Measurements from ENCODE around the gene SLC22A31.
"Not testable (repeated sequence)": the region's sequence is repeated elsewhere in the genome, so short reads cannot be mapped to it uniquely, and the experiment has no call there.

SLC22A31 gene

DNA sequence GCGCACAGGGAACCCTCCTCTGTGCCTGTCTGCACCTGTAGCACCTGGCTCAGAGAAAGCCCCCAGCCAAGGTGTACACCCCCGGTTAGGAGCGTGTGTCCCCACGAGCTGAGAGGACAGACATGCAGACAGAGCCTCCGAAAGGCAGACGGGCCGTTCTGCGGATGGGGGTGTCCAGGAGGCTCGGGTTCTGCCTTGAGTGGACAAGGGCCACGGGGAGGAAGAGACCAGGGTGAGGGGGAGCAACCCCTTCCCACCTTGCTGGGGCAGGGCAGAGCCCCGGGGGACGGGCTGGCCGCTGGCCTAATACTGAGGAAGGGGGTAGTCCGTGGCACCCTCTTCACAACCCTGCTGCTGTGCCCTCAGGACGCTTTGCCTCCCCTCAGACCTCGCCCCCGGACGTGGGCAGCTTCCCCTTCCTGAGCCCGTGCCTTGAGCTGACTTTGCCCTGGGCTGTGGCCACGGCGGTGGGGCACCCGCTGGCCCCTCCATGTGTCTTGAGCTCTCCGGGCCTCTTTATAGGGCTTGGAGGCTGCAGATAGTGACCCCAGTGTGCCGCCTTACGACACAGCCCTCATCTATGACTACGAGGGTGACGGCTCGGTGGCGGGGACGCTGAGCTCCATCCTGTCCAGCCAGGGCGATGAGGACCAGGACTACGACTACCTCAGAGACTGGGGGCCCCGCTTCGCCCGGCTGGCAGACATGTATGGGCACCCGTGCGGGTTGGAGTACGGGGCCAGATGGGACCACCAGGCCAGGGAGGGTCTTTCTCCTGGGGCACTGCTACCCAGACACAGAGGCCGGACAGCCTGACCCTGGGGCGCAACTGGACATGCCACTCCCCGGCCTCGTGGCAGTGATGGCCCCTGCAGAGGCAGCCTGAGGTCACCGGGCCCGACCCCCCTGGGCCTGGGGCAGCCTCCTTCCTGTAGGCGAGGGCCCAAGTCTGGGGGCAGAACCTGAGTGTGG, 5.7 kb downstream of the SLC22A31 start:
- H3K4me3 ChIP-seq (ENCODE audit: low read length in 2 of 2) = no peak overlapping the region
- H3K27me3 ChIP-seq (ENCODE audit: control insufficient read depth in 2 of 2, insufficient read depth in 2 of 2, low read length in 2 of 2) = peaks cover 9 to 16% of the 10 kb centered on the region in 2 donors
- H3K4me1 ChIP-seq (ENCODE audit: control insufficient read depth in 2 of 2, insufficient read depth in 2 of 2, low read length in 2 of 2) = no peaks in the 10 kb centered on the region
- no peaks in the 10 kb centered on the region for H3K9me3 ChIP-seq (ENCODE audit: control insufficient read depth in 2 of 2, low read length in 2 of 2)
- no peak overlapping the region for H3K27ac ChIP-seq (ENCODE audit: low read depth in 2 of 2, low read length in 2 of 2)
- no peaks in the 10 kb centered on the region for H3K36me3 ChIP-seq (ENCODE audit: control insufficient read depth in 2 of 2, insufficient read depth in 2 of 2, low read length in 2 of 2)
- H3K9ac ChIP-seq (ENCODE audit: low read depth in 1 of 2, low read length in 2 of 2) = no peak overlapping the region

GRCh38 chr16:89193576-89194293, 6.6 kb downstream of the SLC22A31 start:
- Histone ChIP-seq H3K36me3 (ENCODE audit: control insufficient read depth in 2 of 2, insufficient read depth in 2 of 2, low read length in 2 of 2) (no peaks in the 10 kb centered on the region), H3K4me1 (ENCODE audit: control insufficient read depth in 2 of 2, insufficient read depth in 2 of 2, low read length in 2 of 2) (no peaks in the 10 kb centered on the region), H3K27me3 (ENCODE audit: control insufficient read depth in 2 of 2, insufficient read depth in 2 of 2, low read length in 2 of 2) (peaks cover 5 to 7% of the 10 kb centered on the region in 2 donors), H3K9ac (ENCODE audit: low read depth in 1 of 2, low read length in 2 of 2) (no peak overlapping the region), H3K4me3 (ENCODE audit: low read length in 2 of 2) (no peak overlapping the region), H3K27ac (ENCODE audit: low read depth in 2 of 2, low read length in 2 of 2) (no peak overlapping the region), H3K9me3 (ENCODE audit: control insufficient read depth in 2 of 2, low read length in 2 of 2) (no peaks in the 10 kb centered on the region)

GRCh38 chr16:89192956-89193575, 7.3 kb downstream of the SLC22A31 start:
- H3K9ac ChIP-seq (ENCODE audit: low read depth in 1 of 2, low read length in 2 of 2) = no peak overlapping the region
- H3K36me3 ChIP-seq (ENCODE audit: control insufficient read depth in 2 of 2, insufficient read depth in 2 of 2, low read length in 2 of 2) = no peaks in the 10 kb centered on the region
- H3K4me1 ChIP-seq (ENCODE audit: control insufficient read depth in 2 of 2, insufficient read depth in 2 of 2, low read length in 2 of 2) = no peaks in the 10 kb centered on the region
- H3K27ac ChIP-seq (ENCODE audit: low read depth in 2 of 2, low read length in 2 of 2) = no peak overlapping the region
- no peak overlapping the region for H3K4me3 ChIP-seq (ENCODE audit: low read length in 2 of 2)
- no peaks in the 10 kb centered on the region for H3K9me3 ChIP-seq (ENCODE audit: control insufficient read depth in 2 of 2, low read length in 2 of 2)
- H3K27me3 ChIP-seq (ENCODE audit: control insufficient read depth in 2 of 2, insufficient read depth in 2 of 2, low read length in 2 of 2) = peaks cover 5 to 7% of the 10 kb centered on the region in 2 donors

DNA sequence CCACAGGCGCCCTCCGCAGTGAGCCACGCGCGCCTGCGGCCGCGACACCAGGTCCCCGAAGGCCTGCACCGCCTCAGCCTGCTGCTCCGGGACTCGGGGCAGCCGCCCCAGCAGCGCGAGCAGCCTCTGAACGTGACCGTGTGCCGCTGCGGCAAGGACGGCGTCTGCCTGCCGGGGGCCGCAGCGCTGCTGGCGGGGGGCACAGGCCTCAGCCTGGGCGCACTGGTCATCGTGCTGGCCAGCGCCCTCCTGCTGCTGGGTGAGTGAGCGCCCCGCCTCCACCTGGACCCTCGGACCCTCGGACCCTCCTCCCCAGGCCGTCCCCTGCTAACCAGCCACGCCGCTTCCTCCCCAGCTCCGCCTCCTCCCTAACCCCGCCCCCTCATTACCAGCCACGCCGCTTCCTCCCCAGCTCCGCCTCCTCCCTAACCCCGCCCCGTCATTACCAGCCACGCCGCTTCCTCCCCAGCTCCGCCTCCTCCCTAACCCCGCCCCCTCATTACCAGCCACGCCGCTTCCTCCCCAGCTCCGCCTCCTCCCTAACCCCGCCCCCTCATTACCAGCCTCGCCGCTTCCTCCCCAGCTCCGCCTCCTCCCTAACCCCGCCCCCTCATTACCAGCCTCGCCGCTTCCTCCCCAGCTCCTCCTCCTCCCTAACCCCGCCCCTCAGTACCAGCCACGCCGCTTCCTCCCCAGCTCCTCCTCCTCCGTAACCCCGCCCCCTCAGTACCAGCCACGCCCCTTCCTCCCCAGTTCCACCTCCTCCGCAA, 8.0 kb downstream of the SLC22A31 start:
- H3K4me1 ChIP-seq (ENCODE audit: control insufficient read depth in 2 of 2, insufficient read depth in 2 of 2, low read length in 2 of 2); H3K9me3 ChIP-seq (ENCODE audit: control insufficient read depth in 2 of 2, low read length in 2 of 2); H3K27ac ChIP-seq (ENCODE audit: low read depth in 2 of 2, low read length in 2 of 2); H3K27me3 ChIP-seq (ENCODE audit: control insufficient read depth in 2 of 2, insufficient read depth in 2 of 2, low read length in 2 of 2); H3K9ac ChIP-seq (ENCODE audit: low read depth in 1 of 2, low read length in 2 of 2); H3K36me3 ChIP-seq (ENCODE audit: control insufficient read depth in 2 of 2, insufficient read depth in 2 of 2, low read length in 2 of 2): not testable (repeated sequence)
- H3K4me3 ChIP-seq (ENCODE audit: low read length in 2 of 2) = peak overlapping the region; percentile 48 to 54

- Histone ChIP-seq H3K36me3 (ENCODE audit: control insufficient read depth in 2 of 2, insufficient read depth in 2 of 2, low read length in 2 of 2) (no peaks in the 10 kb centered on the region), H3K4me3 (ENCODE audit: low read length in 2 of 2) (peak overlapping the region; percentile 48 to 54), H3K27ac (ENCODE audit: low read depth in 2 of 2, low read length in 2 of 2) (no peak overlapping the region), H3K9ac (ENCODE audit: low read depth in 1 of 2, low read length in 2 of 2) (no peak overlapping the region), H3K4me1 (ENCODE audit: control insufficient read depth in 2 of 2, insufficient read depth in 2 of 2, low read length in 2 of 2) (no peaks in the 10 kb centered on the region), H3K9me3 (ENCODE audit: control insufficient read depth in 2 of 2, low read length in 2 of 2) (no peaks in the 10 kb centered on the region), H3K27me3 (ENCODE audit: control insufficient read depth in 2 of 2, insufficient read depth in 2 of 2, low read length in 2 of 2) (peaks cover 3 to 7% of the 10 kb centered on the region in 2 donors)
Measured at GRCh38 chr16:89191901-89192185, 8.5 kb downstream of the SLC22A31 start.

DNA sequence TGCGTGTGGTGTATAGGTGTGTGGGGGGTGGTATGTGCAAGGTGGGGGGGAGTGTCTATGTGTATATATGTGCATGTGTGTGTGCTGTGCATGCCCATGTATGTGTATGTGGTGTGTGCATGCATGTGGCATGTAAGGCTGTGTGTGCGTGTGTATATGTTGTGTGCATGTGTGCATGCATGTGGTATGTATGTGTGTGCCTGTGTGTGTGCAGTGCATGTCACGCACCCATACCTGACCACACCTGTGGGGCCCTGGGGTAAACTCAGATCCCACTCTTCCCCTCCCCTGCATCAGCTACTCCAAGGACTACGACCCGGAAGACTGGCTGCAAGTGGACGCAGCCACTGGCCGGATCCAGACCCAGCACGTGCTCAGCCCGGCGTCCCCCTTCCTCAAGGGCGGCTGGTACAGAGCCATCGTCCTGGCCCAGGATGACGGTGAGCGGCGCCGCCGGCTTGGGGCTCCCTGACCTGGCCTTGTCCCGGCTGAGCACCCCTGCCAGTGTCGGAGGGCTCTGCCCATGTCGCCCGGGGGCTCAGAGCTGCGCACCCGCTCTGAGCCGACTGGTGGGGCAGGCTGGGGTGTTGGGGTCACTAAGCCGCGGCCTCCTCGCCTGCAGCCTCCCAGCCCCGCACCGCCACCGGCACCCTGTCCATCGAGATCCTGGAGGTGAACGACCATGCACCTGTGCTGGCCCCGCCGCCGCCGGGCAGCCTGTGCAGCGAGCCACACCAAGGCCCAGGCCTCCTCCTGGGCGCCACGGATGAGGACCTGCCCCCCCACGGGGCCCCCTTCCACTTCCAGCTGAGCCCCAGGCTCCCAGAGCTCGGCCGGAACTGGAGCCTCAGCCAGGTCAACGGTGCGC, 9.1 kb downstream of the SLC22A31 start:
- Histone ChIP-seq H3K4me1 (ENCODE audit: control insufficient read depth in 2 of 2, insufficient read depth in 2 of 2, low read length in 2 of 2) (no peaks in the 10 kb centered on the region), H3K9me3 (ENCODE audit: control insufficient read depth in 2 of 2, low read length in 2 of 2) (no peaks in the 10 kb centered on the region), H3K4me3 (ENCODE audit: low read length in 2 of 2) (no peak overlapping the region), H3K9ac (ENCODE audit: low read depth in 1 of 2, low read length in 2 of 2) (no peak overlapping the region), H3K36me3 (ENCODE audit: control insufficient read depth in 2 of 2, insufficient read depth in 2 of 2, low read length in 2 of 2) (no peaks in the 10 kb centered on the region), H3K27ac (ENCODE audit: low read depth in 2 of 2, low read length in 2 of 2) (no peak overlapping the region), H3K27me3 (ENCODE audit: control insufficient read depth in 2 of 2, insufficient read depth in 2 of 2, low read length in 2 of 2) (peaks cover 3 to 7% of the 10 kb centered on the region in 2 donors)

DNA sequence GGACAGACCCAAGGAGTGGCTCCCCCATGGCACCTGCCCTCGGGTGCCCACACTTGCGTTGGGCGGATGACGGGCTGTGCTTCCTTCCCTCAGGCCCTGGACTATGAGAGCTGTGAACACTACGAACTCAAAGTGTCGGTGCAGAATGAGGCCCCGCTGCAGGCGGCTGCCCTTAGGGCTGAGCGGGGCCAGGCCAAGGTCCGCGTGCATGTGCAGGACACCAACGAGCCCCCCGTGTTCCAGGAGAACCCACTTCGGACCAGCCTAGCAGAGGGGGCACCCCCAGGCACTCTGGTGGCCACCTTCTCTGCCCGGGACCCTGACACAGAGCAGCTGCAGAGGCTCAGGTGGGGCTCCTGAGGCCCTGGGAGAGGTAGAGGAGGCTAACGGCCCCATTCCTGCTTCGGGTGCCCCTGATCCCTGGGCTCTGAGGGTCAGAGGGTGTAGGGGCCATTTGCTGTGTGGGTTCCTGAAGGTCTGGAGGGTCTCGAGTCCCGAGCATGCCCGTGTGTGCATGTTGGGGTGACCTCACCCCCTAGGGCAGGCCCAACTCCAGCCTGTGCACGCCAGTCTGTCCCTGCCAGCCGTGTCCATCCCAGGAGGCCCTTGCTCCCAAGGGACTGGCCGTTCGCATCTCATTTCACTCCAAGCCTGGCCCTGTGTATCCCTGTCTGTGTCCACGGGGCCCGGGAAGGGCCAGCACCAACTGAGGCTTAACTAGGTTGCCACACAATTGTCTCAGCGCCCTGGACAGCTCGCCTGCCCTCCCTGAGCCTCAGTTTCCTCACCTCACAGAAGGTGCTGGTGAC, 10.0 kb downstream of the SLC22A31 start:
- Histone ChIP-seq H3K4me3 (ENCODE audit: low read length in 2 of 2) (no peak overlapping the region), H3K27me3 (ENCODE audit: control insufficient read depth in 2 of 2, insufficient read depth in 2 of 2, low read length in 2 of 2) (peaks cover 3 to 7% of the 10 kb centered on the region in 2 donors), H3K36me3 (ENCODE audit: control insufficient read depth in 2 of 2, insufficient read depth in 2 of 2, low read length in 2 of 2) (no peaks in the 10 kb centered on the region), H3K4me1 (ENCODE audit: control insufficient read depth in 2 of 2, insufficient read depth in 2 of 2, low read length in 2 of 2) (no peaks in the 10 kb centered on the region), H3K27ac (ENCODE audit: low read depth in 2 of 2, low read length in 2 of 2) (no peak overlapping the region), H3K9me3 (ENCODE audit: control insufficient read depth in 2 of 2, low read length in 2 of 2) (no peaks in the 10 kb centered on the region), H3K9ac (ENCODE audit: low read depth in 1 of 2, low read length in 2 of 2) (no peak overlapping the region)

- Histone ChIP-seq H3K9ac (ENCODE audit: low read depth in 1 of 2, low read length in 2 of 2) (no peak overlapping the region), H3K9me3 (ENCODE audit: control insufficient read depth in 2 of 2, low read length in 2 of 2) (no peaks in the 10 kb centered on the region), H3K4me3 (ENCODE audit: low read length in 2 of 2) (no peak overlapping the region), H3K4me1 (ENCODE audit: control insufficient read depth in 2 of 2, insufficient read depth in 2 of 2, low read length in 2 of 2) (no peaks in the 10 kb centered on the region), H3K36me3 (ENCODE audit: control insufficient read depth in 2 of 2, insufficient read depth in 2 of 2, low read length in 2 of 2) (no peaks in the 10 kb centered on the region), H3K27ac (ENCODE audit: low read depth in 2 of 2, low read length in 2 of 2) (no peak overlapping the region), H3K27me3 (ENCODE audit: control insufficient read depth in 2 of 2, insufficient read depth in 2 of 2, low read length in 2 of 2) (peaks cover 3 to 7% of the 10 kb centered on the region in 2 donors)
Measured at GRCh38 chr16:89189358-89190025, 10.8 kb downstream of the SLC22A31 start.

All from mucosa of rectum (tissue), 2 donors.